GM23248 (cell line): ENCODE results near the gene SLC6A4. TPM values are rescaled to one million over a fixed set of nuclear protein-coding genes. Genes with fewer than 3 reads are reported as not detected.

Source experiments
- DNase-seq: peaks from one replicate; pipeline ENCODE4 v3.0.0-alpha.2; 2015
- H2AFZ ChIP-seq: fragments of 200-600 bp; sonication (generic); 2 replicates; pipeline ENCODE4 v1.6.1; 2016; ENCODE audit warnings: antibody characterized with exemption
- H3F3A ChIP-seq: fragments of 200-600 bp; sonication (generic); 2 replicates; pipeline ENCODE4 v1.6.1; 2016; ENCODE audit warnings: mild to moderate bottlenecking, antibody characterized with exemption, mixed run types; ENCODE audit not compliant: insufficient read depth
- H3K27ac ChIP-seq: fragments of 200-600 bp; sonication (generic); 2 replicates; pipeline ENCODE4 v1.5.1; 2016; ENCODE audit warnings: mild to moderate bottlenecking
- H3K27me3 ChIP-seq: fragments of 200-600 bp; sonication (generic); replicated peaks from 2 replicates; pipeline ENCODE4 v1.6.1; 2016; ENCODE audit warnings: mild to moderate bottlenecking; ENCODE audit not compliant: insufficient read depth
- H3K36me3 ChIP-seq: fragments of 200-600 bp; sonication (generic); 2 replicates; pipeline ENCODE4 v1.6.1; 2016; ENCODE audit warnings: low read depth, mild to moderate bottlenecking
- H3K4me1 ChIP-seq: fragments of 200-600 bp; sonication (generic); 2 replicates; pipeline ENCODE4 v1.6.1; 2016; ENCODE audit warnings: mild to moderate bottlenecking; ENCODE audit not compliant: insufficient read depth
- H3K4me2 ChIP-seq: fragments of 200-600 bp; sonication (generic); one replicate; pipeline ENCODE4 v1.6.1; 2016; ENCODE audit warnings: mild to moderate bottlenecking; ENCODE audit not compliant: unreplicated experiment
- H3K4me3 ChIP-seq: fragments of 200-600 bp; sonication (generic); 2 replicates; pipeline ENCODE4 v1.5.1; 2016; ENCODE audit warnings: mild to moderate bottlenecking
- H3K79me2 ChIP-seq: fragments of 200-600 bp; sonication (generic); 2 replicates; pipeline ENCODE4 v1.6.1; 2016; ENCODE audit warnings: mild to moderate bottlenecking; ENCODE audit not compliant: insufficient read depth
- H3K9ac ChIP-seq: fragments of 200-600 bp; sonication (generic); 2 replicates; pipeline ENCODE4 v1.6.1; 2016; ENCODE audit warnings: mild to moderate bottlenecking
- H3K9me2 ChIP-seq: fragments of 200-600 bp; sonication (generic); 2 replicates; pipeline ENCODE4 v1.6.1; 2016; ENCODE audit warnings: mixed run types, mild to moderate bottlenecking, moderate library complexity; ENCODE audit not compliant: insufficient read depth
- H3K9me3 ChIP-seq: fragments of 200-600 bp; sonication (generic); one replicate; pipeline ENCODE4 v1.6.1; 2017; ENCODE audit warnings: low read depth
- H4K20me1 ChIP-seq: fragments of 200-600 bp; sonication (generic); 2 replicates; pipeline ENCODE4 v1.6.0; 2016; ENCODE audit not compliant: insufficient read depth
- EZH2 ChIP-seq: fragments of 200-600 bp; sonication (generic); IDR thresholded peaks from 2 replicates; pipeline ENCODE4 v1.6.1; 2018; ENCODE audit warnings: antibody characterized with exemption, mild to moderate bottlenecking; ENCODE audit not compliant: insufficient read depth, poor library complexity, severe bottlenecking
- EZH2phosphoT487 ChIP-seq: fragments of 200-600 bp; sonication (generic); IDR thresholded peaks from 2 replicates; pipeline ENCODE4 v1.6.1; 2018; ENCODE audit warnings: antibody characterized with exemption, moderate library complexity, mild to moderate bottlenecking, low read depth; ENCODE audit not compliant: insufficient read depth
- WGBS, 2 experiments: methylation state at CpG; one replicate each; pipeline ENCODE4 v1.1.6; 2015 to 2017; ENCODE audit warnings: low lambda C conversion rate in 2 of 2, low coverage in 1 of 2; ENCODE audit errors: missing lambda C conversion rate in 2 of 2; 5-methylcytosine and 5-hydroxymethylcytosine counted together
- in situ Hi-C: fragments of 300-500 bp; cut with MboI; formaldehyde crosslinking; loops from 2 replicates; pipeline ENCODE4 v1.15.0; 2020
- polyA plus RNA-seq: library from polyadenylated mRNA; unstranded; fragments of >200 nt; fragmentation: Nextera tagmentation; extraction: Ambion mirVana; gene quantifications from 2 replicates; pipeline ENCODE4 v1.2.1, GENCODE V29; 2016
- total RNA-seq: library from RNA; depleted of rRNA; stranded (reverse); fragments of >200 nt; shearing (Covaris generic); gene quantifications from 2 replicates; pipeline ENCODE4 v1.2.3, GENCODE V29; 2014

Gene SLC6A4
- total and polyA plus RNA-seq, 2 experiments from 2014 or later = 0.03 TPM; not detected in 1

GRCh38 chr17:30225112-30225511, 10.4 kb downstream of the SLC6A4 start:
- H3K9me3 ChIP-seq = no peaks in the 10 kb centered on the region
- no peak overlapping the region for H3K4me2 ChIP-seq
- H3K9ac ChIP-seq = no peak overlapping the region
- H3K27ac ChIP-seq = no peak overlapping the region
- in situ Hi-C loops = no loop called here
- H3K36me3 ChIP-seq = no peaks in the 10 kb centered on the region
- no peaks in the 10 kb centered on the region for H3K79me2 ChIP-seq
- no peaks in the 10 kb centered on the region for H3K4me1 ChIP-seq
- no peak for DNase-seq
- H3K9me2 ChIP-seq = no peaks in the 10 kb centered on the region
- H2AFZ ChIP-seq = no peak overlapping the region
- H3K4me3 ChIP-seq = no peak overlapping the region
- 66 to 69% methylated on average over 3 of the region's 3 CpGs for WGBS, 2 experiments
- 0 out of 2 replicates have a peak, but pooled peaks cover 4% of the 10 kb centered on the region for H3K27me3 ChIP-seq
- H4K20me1 ChIP-seq = no peaks in the 10 kb centered on the region
- H3F3A ChIP-seq = no peaks in the 10 kb centered on the region
- TF ChIP-seq EZH2 = no peak
- no peak for TF ChIP-seq EZH2phosphoT487

- H3F3A ChIP-seq = no peaks in the 10 kb centered on the region
- H3K27me3 ChIP-seq = 0 out of 2 replicates have a peak, but pooled peaks cover 4% of the 10 kb centered on the region
Observed at GRCh38 chr17:30224419-30224960, 11.0 kb downstream of the SLC6A4 start.

GRCh38 chr17:30222721-30223175, 12.7 kb downstream of the SLC6A4 start:
- Histone ChIP-seq H3K9ac (no peak overlapping the region), H3K9me3 (no peaks in the 10 kb centered on the region), H3K4me2 (no peak overlapping the region), H2AFZ (no peak overlapping the region), H3K4me1 (no peaks in the 10 kb centered on the region), H3K79me2 (no peaks in the 10 kb centered on the region), H3K4me3 (no peak overlapping the region), H3K9me2 (no peaks in the 10 kb centered on the region), H3F3A (no peaks in the 10 kb centered on the region), H3K36me3 (no peaks in the 10 kb centered on the region), H3K27ac (no peak overlapping the region), H3K27me3 (0 out of 2 replicates have a peak, but pooled peaks cover 4% of the 10 kb centered on the region), H4K20me1 (no peaks in the 10 kb centered on the region)
- in situ Hi-C loops = no loop called here
- TF ChIP-seq EZH2phosphoT487 = no peak
- no peak for DNase-seq
- WGBS, 2 experiments = 83 to 86% methylated on average over 13 of the region's 13 CpGs

More at GRCh38 chr17:30224419-30224960, 11.0 kb downstream of the SLC6A4 start:
- H3K36me3 ChIP-seq = no peaks in the 10 kb centered on the region
- no peak for TF ChIP-seq EZH2phosphoT487
- TF ChIP-seq EZH2 = no peak
- H3K9me3 ChIP-seq = no peaks in the 10 kb centered on the region
- WGBS, 2 experiments = 64 to 65% methylated on average over 8 of the region's 8 CpGs
- H4K20me1 ChIP-seq = no peaks in the 10 kb centered on the region
- no peak overlapping the region for H3K27ac ChIP-seq
- H3K79me2 ChIP-seq = no peaks in the 10 kb centered on the region
- no peak overlapping the region for H3K9ac ChIP-seq
- H3K4me2 ChIP-seq = no peak overlapping the region
- H2AFZ ChIP-seq = no peak overlapping the region
- H3K4me3 ChIP-seq = no peak overlapping the region
- H3K9me2 ChIP-seq = no peaks in the 10 kb centered on the region
- in situ Hi-C loops = no loop called here
- no peak for DNase-seq
- no peaks in the 10 kb centered on the region for H3K4me1 ChIP-seq

- in situ Hi-C loops = no loop called here
- 79 to 84% methylated on average over 4 of the region's 4 CpGs for WGBS, 2 experiments
- no peaks in the 10 kb centered on the region for H3K36me3 ChIP-seq
Observed at GRCh38 chr17:30222251-30222650, 13.2 kb downstream of the SLC6A4 start.

More at GRCh38 chr17:30222251-30222650, 13.2 kb downstream of the SLC6A4 start:
- Histone ChIP-seq H2AFZ (no peak overlapping the region), H3K27me3 (0 out of 2 replicates have a peak, but pooled peaks cover 4% of the 10 kb centered on the region), H3F3A (no peaks in the 10 kb centered on the region), H3K9ac (no peak overlapping the region), H4K20me1 (no peaks in the 10 kb centered on the region), H3K4me3 (no peak overlapping the region), H3K9me3 (no peaks in the 10 kb centered on the region), H3K9me2 (no peaks in the 10 kb centered on the region), H3K4me2 (no peak overlapping the region), H3K79me2 (no peaks in the 10 kb centered on the region), H3K27ac (no peak overlapping the region), H3K4me1 (no peaks in the 10 kb centered on the region)
- TF ChIP-seq EZH2phosphoT487 (no peak), EZH2 (no peak)
- DNase-seq = no peak
